ENCODE measurements around the gene FUT3. TPM values are rescaled to one million over a fixed set of nuclear protein-coding genes. Genes with fewer than 3 reads are reported as not detected.
A peak's percentile ranks its signal among the peaks of the same experiment; 100 is the strongest.

The FUT3 gene
- total and polyA plus RNA-seq, 2 experiments from 2014 or later, result 0.45 TPM; not detected in 1

GRCh38 chr19:5795382-5795919 lies 55.8 kb downstream of the FUT3 start:
- no peaks in the 10 kb centered on the region for H4K20me1 ChIP-seq (ENCODE audit: insufficient read depth, poor library complexity, severe bottlenecking)
- H3K27me3 ChIP-seq, result no peaks in the 10 kb centered on the region
- H3K9me3 ChIP-seq (ENCODE audit: low read depth), result no peaks in the 10 kb centered on the region
- H3K27ac ChIP-seq, result no peak overlapping the region
- H3K9me2 ChIP-seq (replicated peaks; ENCODE audit: insufficient read depth), result no peaks in the 10 kb centered on the region
- no peaks in the 10 kb centered on the region for H3K79me2 ChIP-seq
- DNase-seq (ENCODE audit: low spot score), result peak; percentile 1
- H3K36me3 ChIP-seq (replicated peaks; ENCODE audit: insufficient read depth, low read depth), result no peaks in the 10 kb centered on the region
- H3K4me1 ChIP-seq (ENCODE audit: insufficient read depth), result no peaks in the 10 kb centered on the region
- TF ChIP-seq CTCF (IDR thresholded peaks at IDR 0.05; ENCODE audit: poor library complexity) (no peak), EZH2 (IDR thresholded peaks at IDR 0.05; ENCODE audit: borderline replicate concordance) (no peak), EZH2phosphoT487 (IDR thresholded peaks at IDR 0.05; ENCODE audit: low read depth, severe bottlenecking, unreplicated experiment) (no peak)
- H2AFZ ChIP-seq, result no peak overlapping the region
- no peak overlapping the region for H3K4me2 ChIP-seq
- H3K4me3 ChIP-seq, result no peak overlapping the region
- 96% methylated on average over 7 of the region's 7 CpGs for WGBS (ENCODE audit: low lambda C conversion rate, missing lambda C conversion rate)

- Histone ChIP-seq H3K4me1 (ENCODE audit: insufficient read depth) (peaks cover 5% of the 10 kb centered on the region), H3K9me3 (ENCODE audit: low read depth) (no peaks in the 10 kb centered on the region), H3K79me2 (peaks cover 4% of the 10 kb centered on the region), H3K27me3 (no peaks in the 10 kb centered on the region), H3K36me3 (replicated peaks; ENCODE audit: insufficient read depth, low read depth) (no peaks in the 10 kb centered on the region), H3K27ac (no peak overlapping the region), H2AFZ (no peak overlapping the region), H4K20me1 (ENCODE audit: insufficient read depth, poor library complexity, severe bottlenecking) (peaks cover 4% of the 10 kb centered on the region), H3K9me2 (replicated peaks; ENCODE audit: insufficient read depth) (no peaks in the 10 kb centered on the region), H3K4me3 (no peak overlapping the region), H3K4me2 (no peak overlapping the region)
- TF ChIP-seq EZH2phosphoT487 (IDR thresholded peaks at IDR 0.05; ENCODE audit: low read depth, severe bottlenecking, unreplicated experiment) (no peak), CTCF (IDR thresholded peaks at IDR 0.05; ENCODE audit: poor library complexity) (no peak)
- WGBS (ENCODE audit: low lambda C conversion rate, missing lambda C conversion rate), result 96% methylated on average over 3 of the region's 3 CpGs
- no peak for DNase-seq (ENCODE audit: low spot score)
Observed at GRCh38 chr19:5793188-5793587, 58.1 kb downstream of the FUT3 start.

Other genes starting within 250 kb of the FUT3 start
- 21.1 and 22.7 TPM in 2 replicates for gene SAFB2, start 228.7 kb downstream of the FUT3 start, total RNA-seq
- gene SAFB2, start 228.7 kb downstream of the FUT3 start, polyA plus RNA-seq, result 42.6 and 67.5 TPM in 2 replicates
- 42.0 and 50.2 TPM in 2 replicates for gene SAFB, start 228.4 kb downstream of the FUT3 start, total RNA-seq
- 75.8 and 96.3 TPM in 2 replicates for gene SAFB, start 228.4 kb downstream of the FUT3 start, polyA plus RNA-seq
- 32.3 and 38.2 TPM in 2 replicates for gene MICOS13, start 170.9 kb downstream of the FUT3 start, total RNA-seq
- 120 and 157 TPM in 2 replicates for gene MICOS13, start 170.9 kb downstream of the FUT3 start, polyA plus RNA-seq
- 14.0 and 14.9 TPM in 2 replicates for gene HSD11B1L, start 170.4 kb downstream of the FUT3 start, total RNA-seq
- 25.1 and 26.0 TPM in 2 replicates for gene HSD11B1L, start 170.4 kb downstream of the FUT3 start, polyA plus RNA-seq
- 637 and 1,059 TPM in 2 replicates for gene RPL36, start 161.2 kb downstream of the FUT3 start, total RNA-seq
- gene RPL36, start 161.2 kb downstream of the FUT3 start, polyA plus RNA-seq, result 917 and 990 TPM in 2 replicates
- 61.6 and 63.0 TPM in 2 replicates for gene LONP1, start 131.3 kb downstream of the FUT3 start, total RNA-seq
- 79.1 and 79.2 TPM in 2 replicates for gene LONP1, start 131.3 kb downstream of the FUT3 start, polyA plus RNA-seq
- not detected in 2 replicates for gene CATSPERD, start 130.8 kb downstream of the FUT3 start, total RNA-seq
- gene CATSPERD, start 130.8 kb downstream of the FUT3 start, polyA plus RNA-seq, result not detected in 2 replicates
- 0.13 and 1.2 TPM in 2 replicates for gene PRR22, start 66.7 kb downstream of the FUT3 start, total RNA-seq
- gene PRR22, start 66.7 kb downstream of the FUT3 start, polyA plus RNA-seq, result 2.9 and 5.5 TPM in 2 replicates
- gene DUS3L, start 60.3 kb downstream of the FUT3 start, total RNA-seq, result 24.9 and 26.7 TPM in 2 replicates
- gene DUS3L, start 60.3 kb downstream of the FUT3 start, polyA plus RNA-seq, result 28.9 and 44.9 TPM in 2 replicates
- gene NRTN, start 46.4 kb downstream of the FUT3 start, total RNA-seq, result 2.7 and 5.6 TPM in 2 replicates
- 31.1 and 35.6 TPM in 2 replicates for gene NRTN, start 46.4 kb downstream of the FUT3 start, polyA plus RNA-seq
- gene FUT6, start 11.7 kb downstream of the FUT3 start, total RNA-seq, result 0.07 and 0.36 TPM in 2 replicates
- gene FUT6, start 11.7 kb downstream of the FUT3 start, polyA plus RNA-seq, result 0.90 TPM in 1 of 2 replicates, not detected in the other
- gene FUT5, start 19.1 kb upstream of the FUT3 start, total RNA-seq, result not detected in 2 replicates
- not detected in 2 replicates for gene FUT5, start 19.1 kb upstream of the FUT3 start, polyA plus RNA-seq
- 158 and 171 TPM in 2 replicates for gene NDUFA11, start 52.3 kb upstream of the FUT3 start, total RNA-seq
- gene NDUFA11, start 52.3 kb upstream of the FUT3 start, polyA plus RNA-seq, result 437 and 441 TPM in 2 replicates
- 4.3 and 5.9 TPM in 2 replicates for gene VMAC, start 53.4 kb upstream of the FUT3 start, total RNA-seq
- 3.1 and 4.5 TPM in 2 replicates for gene VMAC, start 53.4 kb upstream of the FUT3 start, polyA plus RNA-seq
- gene CAPS, start 62.8 kb upstream of the FUT3 start, total RNA-seq, result 7.5 and 15.5 TPM in 2 replicates
- 17.8 and 23.1 TPM in 2 replicates for gene CAPS, start 62.8 kb upstream of the FUT3 start, polyA plus RNA-seq
- 51.0 and 78.1 TPM in 2 replicates for gene RANBP3, start 126.7 kb upstream of the FUT3 start, total RNA-seq
- gene RANBP3, start 126.7 kb upstream of the FUT3 start, polyA plus RNA-seq, result 10.4 and 16.4 TPM in 2 replicates